ENCODE measurements around the gene CTDNEP1.
"Not testable (repeated sequence)": the region's sequence is repeated elsewhere in the genome, so short reads cannot be mapped to it uniquely, and the experiment has no call there.

CTDNEP1 gene

GRCh38 chr17:7243838-7244237 lies 7.7 kb downstream of the CTDNEP1 start:
- not testable (repeated sequence) for FAIRE-seq

DNA sequence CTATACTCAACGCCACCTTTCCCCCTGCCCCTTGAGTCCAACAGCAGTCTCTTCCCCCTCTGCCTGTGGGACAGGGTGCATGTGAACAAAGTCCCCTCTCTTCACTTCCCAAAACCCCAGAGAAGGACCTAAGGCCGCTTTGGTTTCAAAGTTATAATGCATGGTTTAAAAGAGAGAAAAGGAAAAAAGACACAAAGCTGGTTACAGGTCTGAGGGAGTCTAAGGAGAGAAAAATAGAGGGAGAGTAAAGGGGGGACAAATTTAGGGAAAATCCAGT lies 8.1 kb downstream of the CTDNEP1 start:
- no peak for FAIRE-seq

- FAIRE-seq: no peak
These were observed 8.6 kb downstream of the CTDNEP1 start for GRCh38 chr17:7242717-7243452.

DNA sequence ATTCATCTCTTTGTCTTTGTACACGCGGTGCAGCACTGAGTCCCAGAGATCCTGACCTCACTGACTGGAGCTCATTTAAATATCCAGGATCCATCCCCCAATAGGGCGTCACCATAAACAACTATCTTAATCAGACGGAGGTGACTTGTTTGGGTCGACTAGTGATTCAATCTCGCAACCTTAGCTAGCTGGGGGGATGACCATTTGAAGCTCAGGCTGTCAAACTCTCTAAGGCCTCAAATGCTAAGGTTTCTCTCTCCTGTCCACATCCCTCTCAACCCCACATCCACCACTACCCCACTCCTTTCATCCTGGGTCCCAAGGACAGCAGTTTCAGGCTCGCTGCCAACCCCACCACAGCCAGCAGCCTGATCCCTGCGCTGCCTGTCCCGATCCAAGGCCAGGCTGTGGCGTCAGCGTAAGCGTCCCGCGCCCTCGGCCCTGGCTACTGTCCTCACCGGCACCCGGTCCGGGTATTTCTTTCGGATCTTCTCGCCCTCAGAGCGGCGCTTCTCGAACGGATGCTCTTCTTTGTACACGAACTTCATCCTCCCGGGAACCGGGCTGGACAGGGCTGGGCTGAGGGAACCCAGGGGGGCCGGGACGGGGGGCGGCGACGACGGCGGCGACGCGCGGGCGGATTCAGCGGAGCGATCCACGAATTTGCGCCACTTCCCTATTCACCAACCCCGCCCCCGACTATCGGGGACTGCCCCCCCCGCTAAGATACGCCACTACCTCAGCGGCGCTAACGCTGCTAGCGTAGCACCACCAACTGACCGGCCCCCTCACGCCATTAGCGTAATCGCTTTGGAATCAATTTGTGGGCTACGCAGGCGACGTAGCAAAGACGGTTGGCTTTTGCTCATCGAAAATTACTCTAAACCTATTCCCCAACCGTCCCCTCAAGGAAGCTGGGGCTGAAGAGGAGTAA lies 9.5 kb downstream of the CTDNEP1 start, which contains the start of gene GABARAP:
Gene GABARAP (minus strand): TSS at position 667 of the 934 bp plus-strand sequence. CDS start 119 bp downstream, at position 548.
- peak; percentile 92 for FAIRE-seq

DNA sequence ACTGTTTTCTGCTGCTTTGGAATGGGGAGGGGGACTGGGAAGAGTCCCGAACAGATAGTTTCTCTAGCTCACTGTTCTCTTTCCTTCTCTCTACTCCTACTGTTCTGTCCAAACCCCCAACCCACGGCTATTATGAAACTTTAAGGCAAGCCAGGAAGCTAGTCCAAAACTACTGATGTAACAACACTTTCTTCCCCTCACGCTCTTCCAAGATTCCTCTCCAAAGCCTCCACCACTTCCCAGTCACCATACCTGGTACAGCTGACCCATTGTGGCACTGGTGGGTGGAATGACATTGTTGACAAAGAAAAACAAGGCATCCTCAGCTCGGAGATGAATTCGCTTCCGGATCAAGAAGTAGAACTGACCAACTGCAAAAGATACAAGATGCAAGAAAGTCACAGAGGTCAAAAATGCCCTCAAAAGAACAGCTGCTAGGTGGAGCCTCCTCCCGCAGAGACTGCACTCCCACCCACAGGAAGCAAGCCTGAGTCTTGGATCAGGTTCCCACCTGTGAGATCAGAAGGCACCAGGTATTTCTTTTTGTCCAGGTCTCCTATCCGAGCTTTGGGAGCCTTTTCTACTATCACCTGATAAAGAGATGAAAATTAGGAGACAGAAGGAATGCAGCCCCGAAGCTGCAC lies 10.3 kb downstream of the CTDNEP1 start:
- FAIRE-seq: no peak

- FAIRE-seq: no peak
These were observed 11.2 kb downstream of the CTDNEP1 start for GRCh38 chr17:7240375-7240774.

DNA sequence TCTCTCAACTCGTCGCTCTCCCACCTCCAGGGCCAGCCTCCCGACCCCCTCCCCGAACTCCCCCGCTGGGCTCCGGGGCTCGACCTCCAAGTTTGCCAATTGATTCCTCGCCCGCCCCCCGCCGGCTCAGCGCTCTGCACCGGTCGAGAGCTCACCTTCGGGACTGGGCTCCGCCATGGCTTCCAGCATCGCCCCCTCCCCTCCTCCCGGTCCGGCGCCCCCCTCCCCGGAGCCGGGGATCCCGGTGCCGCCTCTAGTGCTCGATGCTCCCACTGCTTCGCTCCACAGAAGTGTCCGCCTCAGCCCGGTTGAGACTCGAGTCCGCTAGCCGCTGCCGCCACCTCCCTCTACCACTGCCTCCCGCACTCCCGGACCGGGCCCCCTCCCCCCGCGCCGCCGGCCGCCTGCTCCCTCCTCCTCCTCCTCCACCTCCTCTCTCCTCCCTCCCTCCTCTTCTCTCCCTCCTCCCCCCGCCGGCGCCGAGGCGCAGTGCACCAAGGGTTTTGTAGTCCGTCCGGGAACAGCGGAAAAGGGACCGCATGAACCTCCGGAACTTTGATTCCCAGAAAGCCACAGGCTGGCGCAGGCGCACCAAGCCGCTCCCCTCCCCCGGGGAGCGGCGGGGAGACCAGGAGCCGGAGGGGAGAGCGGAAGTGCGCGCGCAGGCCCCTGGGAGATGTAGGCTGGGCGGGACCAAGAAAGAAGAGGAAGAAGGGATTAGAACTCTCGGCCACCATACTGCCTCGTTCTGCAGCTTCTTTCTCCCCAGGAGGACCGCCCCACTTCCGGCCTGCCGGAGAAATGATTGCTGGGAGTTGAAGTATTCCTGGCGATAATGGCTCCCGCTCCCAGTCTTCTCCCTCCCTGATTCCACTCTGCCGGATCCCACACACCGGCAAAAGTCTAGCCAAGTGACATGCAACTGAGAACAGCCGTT lies 12.2 kb downstream of the CTDNEP1 start, which contains the start of gene PHF23:
Gene PHF23 (minus strand): TSS at position 367 of the 937 bp plus-strand sequence. CDS start 178 bp downstream, at position 189.
- peak; percentile 99 for FAIRE-seq

GRCh38 chr17:7238420-7239090 lies 13.0 kb downstream of the CTDNEP1 start:
- FAIRE-seq: no peak

DNA sequence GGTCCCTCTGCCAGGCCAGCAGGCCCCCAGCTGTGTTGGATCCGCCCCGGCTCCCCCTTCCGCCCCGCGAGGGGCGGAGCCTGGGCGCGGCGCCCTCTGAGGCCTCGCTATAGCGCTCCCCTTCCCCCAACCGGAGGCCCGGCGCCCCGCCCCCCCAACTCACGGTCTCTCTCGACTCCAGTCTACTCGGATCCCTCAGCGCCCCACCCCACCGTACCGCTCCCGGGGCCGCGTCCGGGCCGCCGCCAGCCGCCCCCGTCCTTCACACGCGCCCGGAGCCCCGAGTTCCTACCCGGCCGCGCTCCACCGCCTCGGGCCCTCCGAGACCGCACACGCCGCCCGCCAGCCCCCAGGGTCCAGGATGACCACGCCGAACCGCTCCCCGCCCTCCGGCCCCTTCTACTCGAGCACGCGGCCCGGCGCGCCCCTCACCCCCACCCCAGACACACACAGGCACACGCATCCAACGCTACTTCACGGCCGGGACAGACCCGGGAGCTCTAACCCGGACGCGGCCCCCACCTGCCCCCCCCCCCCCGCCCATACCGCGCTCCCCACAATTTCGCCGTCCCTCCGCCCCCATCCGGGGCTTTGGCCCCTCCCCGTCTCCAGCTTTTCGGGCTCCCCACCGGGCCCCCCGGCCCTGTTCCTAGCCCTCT lies 13.6 kb downstream of the CTDNEP1 start:
- no peak for FAIRE-seq

DNA sequence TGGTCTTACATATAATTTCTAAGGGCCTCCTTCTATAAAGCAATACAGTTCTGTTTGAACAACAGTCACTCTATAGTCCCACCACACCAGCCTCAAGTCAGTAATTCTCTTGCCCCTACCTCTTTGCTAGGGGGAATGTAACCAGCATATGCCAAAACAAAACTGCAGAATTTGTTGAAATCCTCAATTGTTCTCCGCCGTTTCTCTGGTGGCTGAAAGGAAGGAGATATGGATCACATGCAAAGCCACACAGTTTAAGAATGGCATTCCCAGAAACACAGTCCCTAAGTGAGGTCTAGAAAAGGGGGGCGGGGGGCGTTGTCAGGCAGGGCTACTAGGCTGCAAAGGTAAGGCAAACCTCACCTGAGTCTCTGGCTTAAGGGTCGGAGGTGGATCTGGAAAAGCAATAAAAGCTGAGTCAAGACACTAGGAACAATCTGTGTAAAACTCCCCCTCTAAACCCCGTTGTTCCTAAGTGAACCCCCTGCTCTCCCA lies 14.2 kb downstream of the CTDNEP1 start:
- no peak for FAIRE-seq

DNA sequence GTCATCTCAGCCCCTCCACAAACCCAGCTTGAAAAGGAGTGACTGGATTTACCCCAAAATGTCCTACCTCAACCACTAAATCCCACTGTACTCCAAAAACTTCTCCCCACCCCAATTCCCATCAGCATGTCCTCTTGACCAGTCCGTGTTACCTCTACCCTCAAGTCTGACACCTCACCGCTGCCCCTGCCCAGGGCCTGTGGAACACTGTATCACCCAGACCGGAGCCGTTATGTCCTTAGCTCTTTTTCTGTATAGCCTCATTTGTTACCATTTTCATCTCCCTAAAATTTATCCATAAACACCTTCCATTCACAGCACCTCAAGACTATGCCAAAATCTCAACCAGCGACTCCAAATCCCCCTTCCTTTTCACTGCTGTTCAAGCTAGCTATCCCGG lies 14.7 kb downstream of the CTDNEP1 start:
- FAIRE-seq: no peak

GRCh38 chr17:7235693-7236665 lies 15.6 kb downstream of the CTDNEP1 start:
- no peak for FAIRE-seq

DNA sequence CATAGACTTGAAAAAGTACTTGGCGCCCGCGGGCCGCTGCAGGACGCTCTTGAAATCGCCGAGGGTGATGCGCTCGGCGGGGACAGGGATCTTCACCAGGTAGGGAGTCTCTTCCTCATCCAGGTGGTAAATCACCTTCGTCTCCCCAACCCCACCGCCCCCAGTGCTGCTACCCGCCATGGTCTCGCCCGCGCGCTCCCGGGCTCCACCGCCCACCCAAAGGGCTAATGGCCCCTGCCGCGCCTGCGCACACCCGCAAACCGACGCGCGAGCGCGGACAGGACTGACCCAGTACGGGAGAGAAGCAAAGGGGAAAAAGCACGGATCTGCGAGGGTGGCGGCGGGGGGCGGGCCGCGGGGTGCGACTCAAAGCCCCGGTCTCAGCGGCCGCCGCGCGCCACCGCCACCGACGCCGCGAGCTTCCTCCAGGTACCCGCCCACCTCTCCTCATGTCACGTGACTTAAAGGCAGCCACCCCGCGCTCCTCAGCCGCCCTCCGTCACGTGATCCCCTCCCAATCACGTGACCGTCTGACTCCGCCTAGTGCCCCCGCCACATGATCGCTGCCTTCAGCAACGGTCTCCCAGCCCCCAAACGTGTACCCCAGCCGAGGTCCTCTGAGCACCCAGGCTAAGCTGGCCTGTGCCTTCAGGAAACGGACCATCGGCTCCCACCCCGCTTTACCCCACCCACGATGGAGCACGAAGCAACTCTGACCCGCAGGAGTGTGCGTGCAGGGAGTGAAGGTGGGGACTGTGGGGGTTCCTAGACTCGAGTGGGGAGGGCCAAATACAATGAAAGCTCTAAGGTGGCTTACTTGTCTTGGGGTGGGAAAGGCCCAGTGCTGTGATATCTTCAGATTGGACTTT lies 17.2 kb downstream of the CTDNEP1 start, which contains the start of gene DVL2:
Gene DVL2 (minus strand): TSS at position 435 of the 869 bp plus-strand sequence. CDS start 255 bp downstream, at position 180.
- peak; percentile 89 for FAIRE-seq

GRCh38 chr17:7233701-7234082 lies 17.8 kb downstream of the CTDNEP1 start:
- no peak for FAIRE-seq

DNA sequence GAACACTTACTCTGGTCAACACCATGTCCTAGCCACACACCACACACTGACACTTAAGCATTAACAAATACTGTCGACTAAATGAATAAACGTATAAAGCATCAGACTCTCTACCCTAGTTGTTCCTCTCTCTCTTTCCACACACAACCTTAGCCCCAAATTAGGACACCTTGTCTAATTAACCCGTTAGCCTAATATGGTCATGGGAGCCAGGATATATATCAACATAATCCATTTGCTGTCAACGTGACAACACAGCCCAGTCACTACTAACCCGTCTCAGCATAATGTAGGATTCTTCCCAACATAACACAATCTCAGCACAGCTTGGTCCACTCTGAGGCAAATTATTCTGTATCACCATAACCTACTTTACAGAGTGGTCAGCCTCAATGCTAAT lies 19.4 kb downstream of the CTDNEP1 start:
- no peak for FAIRE-seq

DNA sequence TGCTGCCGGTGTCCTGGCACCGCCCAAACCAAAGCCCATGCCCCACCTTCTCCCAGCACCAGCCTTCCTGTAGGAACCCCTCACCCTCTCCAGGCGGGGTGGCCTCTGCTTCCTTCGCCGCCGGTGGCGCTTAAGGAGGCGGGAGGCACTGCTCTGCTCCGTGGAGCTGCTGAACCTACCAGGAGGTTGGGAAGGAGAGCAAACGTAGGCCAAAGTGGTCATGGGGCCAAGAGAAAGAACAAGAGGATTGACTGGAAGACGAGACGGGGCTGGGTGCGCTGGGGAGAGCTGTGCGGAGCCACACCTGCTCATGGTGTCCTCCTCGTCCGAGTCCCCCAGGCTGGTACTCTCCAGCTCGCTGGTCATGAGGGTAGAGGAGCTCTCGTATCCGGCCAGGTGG lies 22.0 kb downstream of the CTDNEP1 start:
- no peak for FAIRE-seq

DNA sequence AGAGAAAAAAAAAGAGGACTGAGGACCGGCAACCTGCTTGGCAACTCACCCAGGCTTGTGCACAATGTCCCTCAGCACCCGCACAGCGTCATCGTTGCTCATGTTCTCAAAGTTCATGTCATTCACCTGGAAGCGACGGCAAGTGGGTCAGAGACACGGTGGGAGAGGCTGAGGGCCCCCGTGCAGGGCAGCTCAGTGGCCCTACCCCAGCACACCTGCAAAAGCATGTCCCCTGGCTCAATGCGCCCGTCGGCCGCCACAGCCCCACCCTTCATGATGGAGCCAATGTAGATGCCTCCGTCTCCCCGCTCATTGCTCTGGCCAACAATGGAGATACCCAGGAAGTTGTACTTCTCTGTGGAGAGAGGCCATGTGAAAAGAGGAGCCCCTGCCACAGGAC lies 22.6 kb downstream of the CTDNEP1 start:
- FAIRE-seq: no peak

Measured in G401.6 (cell line).